IMR-90 (cell line): ENCODE results near the gene FOXL2NB. TPM values are rescaled to one million over a fixed set of nuclear protein-coding genes. Genes with fewer than 3 reads are reported as not detected.
A peak's percentile ranks its signal among the peaks of the same experiment; 100 is the strongest.

Experiments
- ATAC-seq: fragments of 200-7000 bp; cut with Tn5 transposase; 2 replicates; pipeline ENCODE4 v1.9.1; 2020; ENCODE audit warnings: low read depth, mild to moderate bottlenecking, moderate library complexity
- BruUV-seq: library from RNA; stranded (reverse); fragments of 400-500 nt; replicated peaks from 2 replicates; lab custom pipeline; 2021; lab: Mats Ljungman, UMichigan
- CTCF ChIA-PET: fragments of 300-600 bp; formaldehyde crosslinking; extraction: SDS; loops from one replicate; lab custom pipeline; 2021; ENCODE audit warnings: antibody characterized with exemption; lab: Yijun Ruan, JAX
- POLR2A ChIA-PET: fragments of 300-600 bp; sonication (Branson Sonifier 250); formaldehyde crosslinking; loops from one replicate; lab custom pipeline; 2022; ENCODE audit warnings: antibody characterized with exemption; ENCODE audit not compliant: unreplicated experiment; lab: Charles Lee
- DNase-seq: peaks from one replicate; pipeline ENCODE4 v3.0.0; 2013
- H2AFZ ChIP-seq: replicated peaks from 2 replicates; pipeline ENCODE3; 2013; ENCODE audit warnings: low read length, mild to moderate bottlenecking; ENCODE audit not compliant: poor library complexity
- H2AK5ac ChIP-seq: 2 replicates; pipeline ENCODE4 v1.6.1; 2013; ENCODE audit warnings: low read depth, low read length, inconsistent platforms
- H2AK9ac ChIP-seq: replicated peaks from 2 replicates; pipeline ENCODE3; 2013; ENCODE audit warnings: mild to moderate bottlenecking, low read depth, low read length, moderate library complexity; ENCODE audit not compliant: poor library complexity
- H2BK120ac ChIP-seq: 2 replicates; pipeline ENCODE4 v1.6.1; 2013; ENCODE audit warnings: low read depth, low read length, inconsistent platforms
- H2BK15ac ChIP-seq: 3 replicates; pipeline ENCODE4 v1.6.1; 2013; ENCODE audit warnings: low read depth, low read length, inconsistent platforms
- H2BK20ac ChIP-seq: 2 replicates; pipeline ENCODE4 v1.6.1; 2013; ENCODE audit warnings: low read depth, mild to moderate bottlenecking, inconsistent platforms, low read length, moderate library complexity
- H2BK5ac ChIP-seq: 2 replicates; pipeline ENCODE4 v1.6.1; 2013; ENCODE audit warnings: mild to moderate bottlenecking, low read depth, low read length, inconsistent platforms; ENCODE audit not compliant: poor library complexity, severe bottlenecking
- H3K14ac ChIP-seq: replicated peaks from 2 replicates; pipeline ENCODE4 v1.6.1; 2013; ENCODE audit warnings: low read depth, low read length, inconsistent platforms
- H3K18ac ChIP-seq: 2 replicates; pipeline ENCODE4 v1.6.1; 2013; ENCODE audit warnings: low read depth, low read length, control low read depth
- H3K23ac ChIP-seq: 2 replicates; pipeline ENCODE4 v1.6.1; 2013; ENCODE audit warnings: low read depth, low read length, inconsistent platforms
- H3K27ac ChIP-seq: 2 replicates; pipeline ENCODE4 v1.5.1; 2013; ENCODE audit warnings: mild to moderate bottlenecking, control low read depth, low read length; ENCODE audit not compliant: insufficient read depth
- H3K27me3 ChIP-seq: 2 replicates; pipeline ENCODE4 v1.6.1; 2013; ENCODE audit warnings: low read length; ENCODE audit not compliant: control insufficient read depth, insufficient read depth
- H3K36me3 ChIP-seq: 2 replicates; pipeline ENCODE4 v1.6.1; 2013; ENCODE audit warnings: low read length, mixed read lengths; ENCODE audit not compliant: control insufficient read depth, insufficient read depth
- H3K4ac ChIP-seq: 2 replicates; pipeline ENCODE4 v1.6.1; 2013; ENCODE audit warnings: low read depth, low read length, inconsistent platforms
- H3K4me1 ChIP-seq: 2 replicates; pipeline ENCODE4 v1.6.1; 2013; ENCODE audit warnings: low read length, mixed read lengths; ENCODE audit not compliant: control insufficient read depth, insufficient read depth
- H3K4me2 ChIP-seq: 2 replicates; pipeline ENCODE4 v1.6.1; 2013; ENCODE audit warnings: low read depth, mild to moderate bottlenecking, control low read depth, low read length, moderate library complexity
- H3K4me3 ChIP-seq: 2 replicates; pipeline ENCODE4 v1.5.1; 2013; ENCODE audit warnings: low read depth, mild to moderate bottlenecking, control low read depth, low read length, moderate library complexity; ENCODE audit not compliant: insufficient read depth
- H3K56ac ChIP-seq: 2 replicates; pipeline ENCODE4 v1.6.1; 2013; ENCODE audit warnings: low read length, inconsistent platforms; ENCODE audit not compliant: insufficient read depth; ENCODE audit errors: extremely low read depth
- H3K79me1 ChIP-seq, 2 experiments: 2 replicates each; pipeline ENCODE4 v1.6.1; 2013; ENCODE audit warnings: low read length in 2 of 2, inconsistent platforms in 1 of 2, low read depth in 1 of 2
- H3K9ac ChIP-seq: 2 replicates; pipeline ENCODE4 v1.6.1; 2013; ENCODE audit warnings: low read depth, low read length, control low read depth
- H3K9me1 ChIP-seq: 2 replicates; pipeline ENCODE4 v1.6.1; 2013; ENCODE audit warnings: low read length, inconsistent platforms; ENCODE audit not compliant: insufficient read depth
- H3K9me3 ChIP-seq: 2 replicates; pipeline ENCODE4 v1.6.1; 2013; ENCODE audit warnings: low read length; ENCODE audit not compliant: control insufficient read depth, insufficient read depth
- H4K20me1 ChIP-seq: 2 replicates; pipeline ENCODE4 v1.6.1; 2013; ENCODE audit warnings: low read length, inconsistent platforms; ENCODE audit not compliant: insufficient read depth
- H4K5ac ChIP-seq: 2 replicates; pipeline ENCODE4 v1.6.1; 2013; ENCODE audit warnings: mild to moderate bottlenecking, low read depth, low read length, control low read depth
- H4K8ac ChIP-seq, 2 experiments: 2 replicates each; pipeline ENCODE4 v1.6.1; 2013; ENCODE audit warnings: low read depth in 2 of 2, low read length in 2 of 2, control low read depth in 1 of 2, inconsistent platforms in 1 of 2
- H4K91ac ChIP-seq: 2 replicates; pipeline ENCODE4 v1.6.1; 2013; ENCODE audit warnings: low read depth, low read length, inconsistent platforms; ENCODE audit not compliant: insufficient read depth
- CEBPB ChIP-seq: IDR thresholded peaks from 2 replicates; pipeline ENCODE4 v1.6.1; 2012; ENCODE audit warnings: low read depth, low read length, improper control_type of control experiment
- MAFK ChIP-seq: IDR thresholded peaks from 2 replicates; pipeline ENCODE4 v1.6.1; 2012; ENCODE audit warnings: low read depth, low read length, improper control_type of control experiment
- RAD21 ChIP-seq: IDR thresholded peaks from 2 replicates; pipeline ENCODE4 v1.6.1; 2012; ENCODE audit warnings: low read length, improper control_type of control experiment
- SMC3 ChIP-seq: fragments of 150-350 bp; IDR thresholded peaks from 2 replicates; pipeline ENCODE4 v1.6.1; 2016; ENCODE audit warnings: low read depth, mild to moderate bottlenecking, antibody characterized with exemption, low read length, moderate library complexity
- WGBS, 2 experiments: methylation state at CpG; one replicate each; pipeline versions ENCODE4 v1.1.5 to v1.1.7; 2013; ENCODE audit warnings: missing lambda C conversion rate in 2 of 2; ENCODE audit not compliant: insufficient read length in 1 of 2; ENCODE audit errors: extremely low coverage in 2 of 2; 5-methylcytosine and 5-hydroxymethylcytosine counted together
- dilution Hi-C: fragments of 300-500 bp; cut with HindIII; formaldehyde crosslinking; loops from one replicate; pipeline ENCODE4 v1.14.3; 2018; ENCODE audit warnings: low sequenced_read_pairs; ENCODE audit not compliant: unreplicated experiment
- in situ Hi-C: fragments of 300-500 bp; cut with MboI; formaldehyde crosslinking; loops from 3 replicates; pipeline ENCODE4 v1.14.3; 2019; ENCODE audit warnings: low sequenced_read_pairs, inconsistent platforms, mixed read lengths
- intact Hi-C: fragments of 100-400 bp; cut with micrococcal nuclease; formaldehyde crosslinking; loops from 2 replicates; pipeline ENCODE4 v1.10.0; 2022
- polyA plus RNA-seq, 3 experiments: library from polyadenylated mRNA; depleted of rRNA; stranded (reverse); fragments of >200 nt; gene quantifications; 2 replicates each; pipeline ENCODE4 v1.2.3, GENCODE V29; 2012; ENCODE audit warnings: low replicate concordance in 1 of 3
- total RNA-seq: library from RNA; depleted of rRNA; stranded (reverse); fragments of >200 nt; gene quantifications from 2 replicates; pipeline ENCODE4 v1.2.3, GENCODE V29; 2012
- TF ChIP-seq, protein P1 (sequence below): conservative IDR thresholded peaks from 2 replicates; pipeline ENCODE4 v1.5.1; 2012; ENCODE audit warnings: mild to moderate bottlenecking, low read depth, low read length, improper control_type of control experiment

Gene FOXL2NB
- total and polyA plus RNA-seq, 2 of the 4 experiments (the other 2 are of a cell fraction) = under 0.01 to 0.05 TPM

DNA sequence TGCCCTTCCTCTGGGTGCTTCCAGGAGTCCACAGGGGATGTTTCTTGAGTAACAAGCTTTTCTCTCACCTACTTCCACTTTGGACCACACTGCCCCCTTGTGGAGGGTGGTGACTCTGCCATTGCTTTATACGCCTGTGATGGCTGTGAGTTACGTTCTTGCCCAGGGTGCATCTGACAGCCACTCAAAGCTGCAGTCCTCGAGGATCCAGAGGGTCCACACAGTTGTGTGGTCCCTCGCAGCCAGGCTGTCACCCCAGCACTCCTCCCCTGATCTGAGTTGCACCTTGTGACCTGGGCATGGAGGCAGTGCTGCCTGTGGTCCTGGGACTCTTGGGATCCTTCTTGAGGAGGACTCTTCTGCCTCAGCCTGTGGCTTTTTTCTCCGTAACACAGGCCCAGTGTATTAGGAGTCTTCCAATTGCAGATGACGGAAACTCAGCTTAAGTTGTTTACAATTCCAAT lies 23.5 kb upstream of the FOXL2NB start:
- H4K5ac ChIP-seq = no peak overlapping the region
- peaks cover 5% of the 10 kb centered on the region; the same call in 1 of the 2 replicates for H3K27me3 ChIP-seq
- no peak overlapping the region for H2BK15ac ChIP-seq
- 8% methylated on average over 2 of the region's 6 CpGs; no CpG with 5 or more reads in 1 of the 2 experiments for WGBS, 2 experiments
- no peaks in the 10 kb centered on the region for H3K9me3 ChIP-seq
- H3K27ac ChIP-seq = no peak overlapping the region
- TF ChIP-seq CEBPB (0 out of 2 replicates have a peak, but pooled peaks have one; percentile 1), RAD21 (peak; percentile 80), SMC3 (peak; percentile 78), MAFK (no peak)
- TF ChIP-seq, protein P1, sequence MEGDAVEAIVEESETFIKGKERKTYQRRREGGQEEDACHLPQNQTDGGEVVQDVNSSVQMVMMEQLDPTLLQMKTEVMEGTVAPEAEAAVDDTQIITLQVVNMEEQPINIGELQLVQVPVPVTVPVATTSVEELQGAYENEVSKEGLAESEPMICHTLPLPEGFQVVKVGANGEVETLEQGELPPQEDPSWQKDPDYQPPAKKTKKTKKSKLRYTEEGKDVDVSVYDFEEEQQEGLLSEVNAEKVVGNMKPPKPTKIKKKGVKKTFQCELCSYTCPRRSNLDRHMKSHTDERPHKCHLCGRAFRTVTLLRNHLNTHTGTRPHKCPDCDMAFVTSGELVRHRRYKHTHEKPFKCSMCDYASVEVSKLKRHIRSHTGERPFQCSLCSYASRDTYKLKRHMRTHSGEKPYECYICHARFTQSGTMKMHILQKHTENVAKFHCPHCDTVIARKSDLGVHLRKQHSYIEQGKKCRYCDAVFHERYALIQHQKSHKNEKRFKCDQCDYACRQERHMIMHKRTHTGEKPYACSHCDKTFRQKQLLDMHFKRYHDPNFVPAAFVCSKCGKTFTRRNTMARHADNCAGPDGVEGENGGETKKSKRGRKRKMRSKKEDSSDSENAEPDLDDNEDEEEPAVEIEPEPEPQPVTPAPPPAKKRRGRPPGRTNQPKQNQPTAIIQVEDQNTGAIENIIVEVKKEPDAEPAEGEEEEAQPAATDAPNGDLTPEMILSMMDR = peak; percentile 89
- H3K4me2 ChIP-seq = peak overlapping the region; percentile 38; the same call in 1 of the 2 replicates
- no peak overlapping the region for H2AK5ac ChIP-seq
- BruUV-seq = no TSS peak
- H2BK5ac ChIP-seq = no peak overlapping the region
- H3K36me3 ChIP-seq = no peaks in the 10 kb centered on the region
- no peaks in the 10 kb centered on the region for H4K20me1 ChIP-seq
- no peaks in the 10 kb centered on the region for H3K79me1 ChIP-seq
- no peak overlapping the region for H2AK9ac ChIP-seq
- dilution Hi-C loops = no loop called here
- H3K4me3 ChIP-seq = no peak overlapping the region
- no peak overlapping the region for H3K4ac ChIP-seq
- H3K23ac ChIP-seq = no peak overlapping the region
- no peak overlapping the region for H3K18ac ChIP-seq
- H4K91ac ChIP-seq = no peak overlapping the region
- H3K14ac ChIP-seq = no peak overlapping the region
- H2AFZ ChIP-seq = peak overlapping the region; percentile 77
- H2BK120ac ChIP-seq = no peak overlapping the region
- no peaks in the 10 kb centered on the region; the same call in 1 of the 2 replicates for H3K9me1 ChIP-seq
- in situ Hi-C loops = loop anchor here (10.0 kb wide), 2 partner anchors 429 to 859 kb away; no protein-coding TSS in a partner anchor
- no peak overlapping the region for H3K9ac ChIP-seq
- H4K8ac ChIP-seq = no peak overlapping the region
- DNase-seq (peak; percentile 83), ATAC-seq (peak; percentile 77)
- H2BK20ac ChIP-seq = no peak overlapping the region
- H3K56ac ChIP-seq = no peak overlapping the region
- H3K4me1 ChIP-seq = peaks cover 9% of the 10 kb centered on the region
- ChIA-PET CTCF (interaction anchor here (0.5 to 3.2 kb wide), 17 partner anchors 8 to 598 kb away, joined by 3 to 26 read pairs (median 3); partner anchors contain the start of gene CEP70), POLR2A (interaction anchor here (0.5 kb wide), 1 partner anchor 449 kb away, joined by 6 read pairs; no protein-coding TSS in a partner anchor)
- intact Hi-C loops = loop anchor here (1.0 to 5.0 kb wide), 3 partner anchors 445 to 591 kb away; no protein-coding TSS in a partner anchor
